H9 (cell line): Measurements from ENCODE around the gene ACOT7. TPM values are rescaled to one million over a fixed set of nuclear protein-coding genes. Genes with fewer than 3 reads are reported as not detected.

ENCODE experiments used
- DNase-seq: peaks from one replicate; pipeline ENCODE4 v3.0.0-alpha.2; 2017
- H2AFZ ChIP-seq: one replicate; pipeline ENCODE4 v1.6.1; 2013; ENCODE audit warnings: mild to moderate bottlenecking, low read length, control low read depth, moderate library complexity
- H2AK5ac ChIP-seq: 2 replicates; pipeline ENCODE4 v1.6.1; 2013; ENCODE audit warnings: low read length, control low read depth, mixed read lengths; ENCODE audit not compliant: insufficient read length
- H2BK120ac ChIP-seq: one replicate; pipeline ENCODE4 v1.6.1; 2013; ENCODE audit warnings: low read depth, mild to moderate bottlenecking, low read length, control low read depth, inconsistent platforms; ENCODE audit not compliant: poor library complexity, severe bottlenecking
- H2BK12ac ChIP-seq: 2 replicates; pipeline ENCODE4 v1.6.1; 2013; ENCODE audit warnings: low read length, control low read depth, mixed read lengths, low read depth; ENCODE audit not compliant: insufficient read length
- H2BK15ac ChIP-seq: 2 replicates; pipeline ENCODE4 v1.6.1; 2013; ENCODE audit warnings: low read depth, low read length, control low read depth
- H2BK20ac ChIP-seq: one replicate; pipeline ENCODE4 v1.6.1; 2013; ENCODE audit warnings: low read depth, mild to moderate bottlenecking, low read length, control low read depth, inconsistent platforms; ENCODE audit not compliant: poor library complexity, severe bottlenecking
- H2BK5ac ChIP-seq: 2 replicates; pipeline ENCODE4 v1.6.1; 2013; ENCODE audit warnings: low read length, control low read depth, mixed read lengths; ENCODE audit not compliant: insufficient read length
- H3K14ac ChIP-seq: 2 replicates; pipeline ENCODE4 v1.6.1; 2013; ENCODE audit warnings: low read length, control low read depth; ENCODE audit not compliant: insufficient read depth
- H3K18ac ChIP-seq: 2 replicates; pipeline ENCODE4 v1.6.1; 2013; ENCODE audit warnings: low read depth, mild to moderate bottlenecking, mixed read lengths, low read length, control low read depth; ENCODE audit not compliant: insufficient read length
- H3K23ac ChIP-seq: 2 replicates; pipeline ENCODE4 v1.6.1; 2013; ENCODE audit warnings: low read length, control low read depth, mixed read lengths, low read depth; ENCODE audit not compliant: insufficient read length
- H3K23me2 ChIP-seq: 2 replicates; pipeline ENCODE4 v1.6.1; 2013; ENCODE audit warnings: low read depth, mild to moderate bottlenecking, mixed read lengths, low read length, control low read depth; ENCODE audit not compliant: insufficient read length, poor library complexity, severe bottlenecking
- H3K27ac ChIP-seq: 2 replicates; pipeline ENCODE4 v1.5.1; 2013; ENCODE audit warnings: low read length, control low read depth, mixed read lengths, low read depth; ENCODE audit not compliant: insufficient read length
- H3K27me3 ChIP-seq: 2 replicates; pipeline ENCODE4 v1.6.1; 2013; ENCODE audit warnings: low read length, control low read depth, inconsistent platforms; ENCODE audit not compliant: insufficient read depth
- H3K4ac ChIP-seq: 2 replicates; pipeline ENCODE4 v1.6.1; 2013; ENCODE audit warnings: low read depth, mild to moderate bottlenecking, control low read depth, inconsistent platforms, low read length, moderate library complexity
- H3K4me1 ChIP-seq: 2 replicates; pipeline ENCODE4 v1.6.1; 2013; ENCODE audit warnings: low read length, control low read depth, inconsistent platforms; ENCODE audit not compliant: insufficient read depth
- H3K4me2 ChIP-seq: 2 replicates; pipeline ENCODE4 v1.6.1; 2013; ENCODE audit warnings: low read length, control low read depth, mixed read lengths; ENCODE audit not compliant: insufficient read length, insufficient read depth
- H3K56ac ChIP-seq: 2 replicates; pipeline ENCODE4 v1.6.1; 2013; ENCODE audit warnings: low read depth, mild to moderate bottlenecking, mixed read lengths, low read length, control low read depth; ENCODE audit not compliant: insufficient read length
- H3K79me1 ChIP-seq: 2 replicates; pipeline ENCODE4 v1.6.1; 2013; ENCODE audit warnings: low read depth, mild to moderate bottlenecking, moderate library complexity, low read length, control low read depth, inconsistent platforms; ENCODE audit not compliant: insufficient read depth, poor library complexity, severe bottlenecking
- H3K79me2 ChIP-seq: 2 replicates; pipeline ENCODE4 v1.6.1; 2013; ENCODE audit warnings: low read length, control low read depth, inconsistent platforms; ENCODE audit not compliant: insufficient read depth
- H3K9ac ChIP-seq: 2 replicates; pipeline ENCODE4 v1.6.1; 2013; ENCODE audit warnings: low read length, control low read depth, mixed read lengths; ENCODE audit not compliant: insufficient read length; ENCODE audit errors: extremely low read depth
- H3K9me3 ChIP-seq: one replicate; pipeline ENCODE4 v1.6.1; 2013; ENCODE audit warnings: low read depth, low read length, inconsistent platforms; ENCODE audit not compliant: control insufficient read depth
- H3T11ph ChIP-seq: one replicate; pipeline ENCODE4 v1.6.1; 2013; ENCODE audit warnings: mild to moderate bottlenecking, low read length, control low read depth, inconsistent platforms
- H4K20me1 ChIP-seq: one replicate; pipeline ENCODE4 v1.6.1; 2013; ENCODE audit not compliant: control insufficient read depth, insufficient read length, insufficient read depth
- H4K5ac ChIP-seq: 2 replicates; pipeline ENCODE4 v1.6.1; 2013; ENCODE audit warnings: low read depth, mild to moderate bottlenecking, mixed read lengths, low read length, control low read depth; ENCODE audit not compliant: insufficient read length
- H4K8ac ChIP-seq: replicated peaks from 2 replicates; pipeline ENCODE4 v1.6.1; 2013; ENCODE audit warnings: low read length, control low read depth, mixed read lengths, low read depth; ENCODE audit not compliant: insufficient read length
- H4K91ac ChIP-seq: 2 replicates; pipeline ENCODE4 v1.6.1; 2013; ENCODE audit warnings: low read depth, mild to moderate bottlenecking, moderate library complexity, mixed read lengths, low read length, control low read depth; ENCODE audit not compliant: insufficient read length
- H3K27ac Mint-ChIP-seq, 3 experiments: 2 replicates in 2 of 3; 3 replicates in 1 of 3; pipeline ENCODE4 v1.8.0; 2020 to 2021; ENCODE audit warnings: mixed read lengths in 3 of 3, mild to moderate bottlenecking in 1 of 3, moderate library complexity in 1 of 3
- H3K27me3 Mint-ChIP-seq: 2 replicates; pipeline ENCODE4 v1.8.0; 2021; ENCODE audit warnings: low read depth, mild to moderate bottlenecking, moderate library complexity, mixed read lengths
- H3K36me3 Mint-ChIP-seq, 3 experiments: 2 replicates in 2 of 3; 3 replicates in 1 of 3; pipeline ENCODE4 v1.8.0; 2020 to 2021; ENCODE audit warnings: low read depth in 3 of 3, mixed read lengths in 3 of 3; ENCODE audit not compliant: insufficient read depth in 1 of 3
- H3K4me1 Mint-ChIP-seq, 2 experiments: 2 replicates each; pipeline ENCODE4 v1.8.0; 2020; ENCODE audit warnings: mixed read lengths in 2 of 2
- H3K4me3 Mint-ChIP-seq, 2 experiments: 2 replicates in 1 of 2; 3 replicates in 1 of 2; pipeline ENCODE4 v1.8.0; 2020 to 2021; ENCODE audit warnings: mild to moderate bottlenecking in 2 of 2, mixed read lengths in 2 of 2, moderate library complexity in 1 of 2
- H3K9me3 Mint-ChIP-seq, 2 experiments: 2 replicates in 1 of 2; 3 replicates in 1 of 2; pipeline ENCODE4 v1.8.0; 2020; ENCODE audit warnings: mild to moderate bottlenecking in 2 of 2, mixed read lengths in 2 of 2, moderate library complexity in 1 of 2
- CTCF ChIP-seq: fragments of 200-600 bp; sonication (generic); conservative IDR thresholded peaks from 3 replicates; pipeline ENCODE4 v1.8.0; 2021; ENCODE audit warnings: antibody characterized with exemption, mild to moderate bottlenecking
- WGBS: extraction: QIAGEN DNeasy Blood & Tissue Kit; methylation state at CpG from one replicate; pipeline ENCODE4 v1.1.7; 2013; ENCODE audit warnings: missing lambda C conversion rate, low lambda C conversion rate, mixed read lengths; ENCODE audit not compliant: insufficient read length; ENCODE audit errors: extremely low coverage; 5-methylcytosine and 5-hydroxymethylcytosine counted together
- total RNA-seq: library from RNA; stranded (reverse); gene quantifications from 2 replicates; pipeline ENCODE4 v1.2.1, GENCODE V29; 2021

Gene ACOT7
- total RNA-seq, 1 experiment from 2014 or later, result 87.4 TPM

- Histone ChIP-seq H3K79me1 (no peaks in the 10 kb centered on the region), H3K23ac (no peak overlapping the region), H4K91ac (no peak overlapping the region), H2BK20ac (no peak overlapping the region), H3K4ac (no peak overlapping the region), H3K27me3 (no peaks in the 10 kb centered on the region), H2BK12ac (no peak overlapping the region), H3K18ac (no peak overlapping the region), H3K27ac (no peak overlapping the region), H3T11ph (no peak overlapping the region), H3K9me3 (no peaks in the 10 kb centered on the region), H3K4me2 (no peak overlapping the region), H3K79me2 (no peaks in the 10 kb centered on the region), H3K23me2 (no peaks in the 10 kb centered on the region), H4K8ac (no peak overlapping the region), H3K9ac (no peak overlapping the region), H2BK120ac (no peak overlapping the region), H3K56ac (no peak overlapping the region), H2BK5ac (no peak overlapping the region), H2BK15ac (no peak overlapping the region), H2AFZ (no peak overlapping the region), H4K20me1 (no peaks in the 10 kb centered on the region), H2AK5ac (no peak overlapping the region), H3K4me1 (peaks cover 3% of the 10 kb centered on the region; the same call in 1 of the 2 replicates), H4K5ac (no peak overlapping the region), H3K14ac (no peak overlapping the region)
- Mint-ChIP-seq H3K4me3 (no peak overlapping the region), H3K27me3 (no peaks in the 10 kb centered on the region), H3K4me1 (peaks cover 15 to 36% of the 10 kb centered on the region in 2 experiments), H3K27ac (no peak overlapping the region; a peak in 1 of 7 replicates), H3K36me3 (peaks cover 10 to 15% (median 13%) of the 10 kb centered on the region in 3 experiments; a peak in 6 of 7 replicates), H3K9me3 (no peaks in the 10 kb centered on the region)
- no CpG with 5 or more reads among the region's 9 CpGs for WGBS
- TF ChIP-seq CTCF, result no peak
- no peak for DNase-seq
Measured at GRCh38 chr1:6342056-6342455, 51.5 kb downstream of the ACOT7 start.
